ENCODE data around the gene ACAN.

Gene ACAN

GRCh38 chr15:88894348-88894818 is 91.1 kb downstream of the ACAN start:
- Histone ChIP-seq H3K4me1 (ENCODE audit: control insufficient read depth, insufficient read depth, low read length, unreplicated experiment) (peaks cover 8% of the 10 kb centered on the region), H2AFZ (ENCODE audit: low read length, unreplicated experiment) (no peak overlapping the region), H3K36me3 (ENCODE audit: insufficient read depth, low read length) (no peaks in the 10 kb centered on the region), H3K4me3 (ENCODE audit: low read depth, low read length) (peak overlapping the region; percentile 79), H3K27me3 (ENCODE audit: insufficient read depth, low read length) (peaks cover 4% of the 10 kb centered on the region; the same call in 1 of the 2 replicates), H3K79me2 (ENCODE audit: control insufficient read depth, insufficient read depth, low read length, unreplicated experiment) (no peaks in the 10 kb centered on the region), H3K27ac (ENCODE audit: low read depth, low read length) (no peak overlapping the region)

GRCh38 chr15:88894819-88895767 is 91.9 kb downstream of the ACAN start, which contains the start of gene HAPLN3:
TSS of gene HAPLN3 (minus strand) at chr15:88895544. CDS start at chr15:88887298, 8,246 bp downstream.
- no peaks in the 10 kb centered on the region for H3K36me3 ChIP-seq (ENCODE audit: insufficient read depth, low read length)
- peak within 1 kb of the TSS; percentile 79 for H3K4me3 ChIP-seq (ENCODE audit: low read depth, low read length)
- peak within 1 kb of the TSS; percentile 36 for H2AFZ ChIP-seq (ENCODE audit: low read length, unreplicated experiment)
- H3K4me1 ChIP-seq (ENCODE audit: control insufficient read depth, insufficient read depth, low read length, unreplicated experiment) = peaks cover 8% of the 10 kb centered on the region
- H3K27ac ChIP-seq (ENCODE audit: low read depth, low read length) = no peak within 1 kb of the TSS
- peaks cover 4% of the 10 kb centered on the region; the same call in 1 of the 2 replicates for H3K27me3 ChIP-seq (ENCODE audit: insufficient read depth, low read length)
- H3K79me2 ChIP-seq (ENCODE audit: control insufficient read depth, insufficient read depth, low read length, unreplicated experiment) = no peaks in the 10 kb centered on the region

- Histone ChIP-seq H3K27me3 (ENCODE audit: insufficient read depth, low read length) (peaks cover 4% of the 10 kb centered on the region; the same call in 1 of the 2 replicates), H3K79me2 (ENCODE audit: control insufficient read depth, insufficient read depth, low read length, unreplicated experiment) (no peaks in the 10 kb centered on the region), H3K4me3 (ENCODE audit: low read depth, low read length) (no peak overlapping the region), H2AFZ (ENCODE audit: low read length, unreplicated experiment) (no peak overlapping the region), H3K27ac (ENCODE audit: low read depth, low read length) (no peak overlapping the region), H3K4me1 (ENCODE audit: control insufficient read depth, insufficient read depth, low read length, unreplicated experiment) (peaks cover 19% of the 10 kb centered on the region), H3K36me3 (ENCODE audit: insufficient read depth, low read length) (no peaks in the 10 kb centered on the region)
Observed at GRCh38 chr15:88896333-88897033, 93.2 kb downstream of the ACAN start.

- Histone ChIP-seq H3K27me3 (ENCODE audit: insufficient read depth, low read length) (peaks cover 4% of the 10 kb centered on the region; the same call in 1 of the 2 replicates), H2AFZ (ENCODE audit: low read length, unreplicated experiment) (no peak overlapping the region), H3K4me3 (ENCODE audit: low read depth, low read length) (no peak overlapping the region), H3K36me3 (ENCODE audit: insufficient read depth, low read length) (no peaks in the 10 kb centered on the region), H3K79me2 (ENCODE audit: control insufficient read depth, insufficient read depth, low read length, unreplicated experiment) (no peaks in the 10 kb centered on the region), H3K4me1 (ENCODE audit: control insufficient read depth, insufficient read depth, low read length, unreplicated experiment) (peaks cover 19% of the 10 kb centered on the region), H3K27ac (ENCODE audit: low read depth, low read length) (no peak overlapping the region)
Observed at GRCh38 chr15:88897142-88897455, 93.9 kb downstream of the ACAN start.

GRCh38 chr15:88897456-88898194 is 94.4 kb downstream of the ACAN start:
- Histone ChIP-seq H2AFZ (ENCODE audit: low read length, unreplicated experiment) (no peak overlapping the region), H3K27ac (ENCODE audit: low read depth, low read length) (no peak overlapping the region), H3K4me1 (ENCODE audit: control insufficient read depth, insufficient read depth, low read length, unreplicated experiment) (peaks cover 19% of the 10 kb centered on the region), H3K79me2 (ENCODE audit: control insufficient read depth, insufficient read depth, low read length, unreplicated experiment) (no peaks in the 10 kb centered on the region), H3K36me3 (ENCODE audit: insufficient read depth, low read length) (no peaks in the 10 kb centered on the region), H3K27me3 (ENCODE audit: insufficient read depth, low read length) (peaks cover 4% of the 10 kb centered on the region; the same call in 1 of the 2 replicates), H3K4me3 (ENCODE audit: low read depth, low read length) (no peak overlapping the region)

- peaks cover 4% of the 10 kb centered on the region; the same call in 1 of the 2 replicates for H3K27me3 ChIP-seq (ENCODE audit: insufficient read depth, low read length)
- H3K4me3 ChIP-seq (ENCODE audit: low read depth, low read length) = no peak overlapping the region
- H3K4me1 ChIP-seq (ENCODE audit: control insufficient read depth, insufficient read depth, low read length, unreplicated experiment) = peaks cover 19% of the 10 kb centered on the region
- H3K36me3 ChIP-seq (ENCODE audit: insufficient read depth, low read length) = no peaks in the 10 kb centered on the region
- no peak overlapping the region for H3K27ac ChIP-seq (ENCODE audit: low read depth, low read length)
- H2AFZ ChIP-seq (ENCODE audit: low read length, unreplicated experiment) = no peak overlapping the region
- no peaks in the 10 kb centered on the region for H3K79me2 ChIP-seq (ENCODE audit: control insufficient read depth, insufficient read depth, low read length, unreplicated experiment)
Observed at GRCh38 chr15:88898736-88899135, 95.5 kb downstream of the ACAN start.

- Histone ChIP-seq H3K27me3 (ENCODE audit: insufficient read depth, low read length) (peaks cover 4% of the 10 kb centered on the region; the same call in 1 of the 2 replicates), H3K79me2 (ENCODE audit: control insufficient read depth, insufficient read depth, low read length, unreplicated experiment) (no peaks in the 10 kb centered on the region), H3K36me3 (ENCODE audit: insufficient read depth, low read length) (no peaks in the 10 kb centered on the region), H3K27ac (ENCODE audit: low read depth, low read length) (no peak overlapping the region), H3K4me1 (ENCODE audit: control insufficient read depth, insufficient read depth, low read length, unreplicated experiment) (peaks cover 19% of the 10 kb centered on the region), H3K4me3 (ENCODE audit: low read depth, low read length) (no peak overlapping the region), H2AFZ (ENCODE audit: low read length, unreplicated experiment) (no peak overlapping the region)
Observed at GRCh38 chr15:88899251-88899650, 96.0 kb downstream of the ACAN start.

GRCh38 chr15:88900309-88900981 is 97.2 kb downstream of the ACAN start:
- H2AFZ ChIP-seq (ENCODE audit: low read length, unreplicated experiment) = no peak overlapping the region
- peaks cover 26% of the 10 kb centered on the region for H3K4me1 ChIP-seq (ENCODE audit: control insufficient read depth, insufficient read depth, low read length, unreplicated experiment)
- H3K27ac ChIP-seq (ENCODE audit: low read depth, low read length) = peak overlapping the region; percentile 51; the same call in 1 of the 2 replicates
- H3K4me3 ChIP-seq (ENCODE audit: low read depth, low read length) = no peak overlapping the region
- no peaks in the 10 kb centered on the region for H3K36me3 ChIP-seq (ENCODE audit: insufficient read depth, low read length)
- H3K79me2 ChIP-seq (ENCODE audit: control insufficient read depth, insufficient read depth, low read length, unreplicated experiment) = no peaks in the 10 kb centered on the region
- H3K27me3 ChIP-seq (ENCODE audit: insufficient read depth, low read length) = no peaks in the 10 kb centered on the region

GRCh38 chr15:88900982-88901418 is 97.8 kb downstream of the ACAN start:
- H2AFZ ChIP-seq (ENCODE audit: low read length, unreplicated experiment) = no peak overlapping the region
- no peaks in the 10 kb centered on the region for H3K79me2 ChIP-seq (ENCODE audit: control insufficient read depth, insufficient read depth, low read length, unreplicated experiment)
- no peak overlapping the region for H3K4me3 ChIP-seq (ENCODE audit: low read depth, low read length)
- H3K4me1 ChIP-seq (ENCODE audit: control insufficient read depth, insufficient read depth, low read length, unreplicated experiment) = peaks cover 26% of the 10 kb centered on the region
- H3K27ac ChIP-seq (ENCODE audit: low read depth, low read length) = no peak overlapping the region
- H3K36me3 ChIP-seq (ENCODE audit: insufficient read depth, low read length) = no peaks in the 10 kb centered on the region
- H3K27me3 ChIP-seq (ENCODE audit: insufficient read depth, low read length) = no peaks in the 10 kb centered on the region

All from ACC112 (cell line).